Measurements from ENCODE around the gene NR4A3. TPM values are rescaled to one million over a fixed set of nuclear protein-coding genes. Genes with fewer than 3 reads are reported as not detected.

The NR4A3 gene
- total RNA-seq, 2 experiments from 2014 or later, result 112 to 113 TPM

DNA sequence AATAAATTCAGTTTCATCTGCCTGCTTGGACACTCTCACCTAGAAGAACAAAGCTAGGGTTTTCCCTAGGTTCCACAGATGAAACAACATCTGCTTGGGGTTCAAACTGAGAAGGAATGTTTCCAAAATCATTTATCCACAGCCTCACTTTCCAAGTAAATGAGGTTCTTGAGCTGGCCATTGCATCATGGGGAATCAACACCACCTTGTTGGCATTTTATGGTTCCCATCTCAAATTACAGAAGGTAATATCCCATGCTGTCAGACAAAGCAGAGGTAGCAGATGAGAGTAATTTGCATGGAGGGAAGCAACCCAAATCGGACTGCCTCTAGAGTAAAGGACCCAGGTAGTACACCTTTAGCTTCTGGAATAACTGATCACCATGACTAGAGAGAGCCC lies 10.5 kb upstream of the NR4A3 start:
- POLR2A ChIA-PET, result interaction anchor here (0.7 to 1.9 kb wide), 4 partner anchors 10 to 94 kb away, joined by 3 to 6 read pairs (median 4); partner anchors contain the start of gene NR4A3

DNA sequence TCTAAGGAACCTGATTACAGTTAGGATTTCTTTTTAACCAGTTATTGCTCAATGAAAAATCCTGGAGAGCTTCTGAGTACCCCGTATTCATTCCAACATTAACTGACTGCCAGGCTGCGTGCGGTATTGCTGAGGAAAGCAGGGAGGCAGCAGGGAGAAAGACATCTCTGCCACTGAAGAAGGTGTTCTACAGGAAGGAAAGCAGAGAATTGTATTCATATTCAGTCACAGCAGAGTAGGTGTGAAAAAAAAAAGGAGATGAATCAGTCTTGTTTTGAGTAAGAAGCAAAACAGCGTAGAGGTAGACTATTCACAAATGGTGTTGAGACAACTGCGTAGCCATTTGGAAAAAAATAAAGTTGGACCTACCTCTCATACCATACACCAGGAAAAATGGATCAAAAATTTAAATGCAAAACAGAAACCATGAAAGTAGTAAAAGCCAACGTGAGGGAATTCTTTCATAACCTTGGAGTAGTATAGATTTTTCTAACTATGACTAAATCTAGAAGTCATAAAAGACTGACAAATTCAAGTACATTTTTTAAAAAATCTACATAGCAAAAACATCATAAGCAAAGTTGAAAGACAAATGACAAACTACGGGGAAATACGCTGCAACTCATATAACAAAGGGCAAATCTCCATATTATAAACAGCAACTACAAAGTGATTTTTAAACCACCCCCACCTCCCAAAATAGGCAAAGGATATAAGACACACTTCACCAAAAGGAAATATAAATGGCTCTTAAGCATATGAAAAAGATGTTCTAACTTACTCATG lies 9.9 kb upstream of the NR4A3 start:
- peak overlapping the region; percentile 11 for H3K4me3 Mint-ChIP-seq
- TF ChIP-seq, protein P1, sequence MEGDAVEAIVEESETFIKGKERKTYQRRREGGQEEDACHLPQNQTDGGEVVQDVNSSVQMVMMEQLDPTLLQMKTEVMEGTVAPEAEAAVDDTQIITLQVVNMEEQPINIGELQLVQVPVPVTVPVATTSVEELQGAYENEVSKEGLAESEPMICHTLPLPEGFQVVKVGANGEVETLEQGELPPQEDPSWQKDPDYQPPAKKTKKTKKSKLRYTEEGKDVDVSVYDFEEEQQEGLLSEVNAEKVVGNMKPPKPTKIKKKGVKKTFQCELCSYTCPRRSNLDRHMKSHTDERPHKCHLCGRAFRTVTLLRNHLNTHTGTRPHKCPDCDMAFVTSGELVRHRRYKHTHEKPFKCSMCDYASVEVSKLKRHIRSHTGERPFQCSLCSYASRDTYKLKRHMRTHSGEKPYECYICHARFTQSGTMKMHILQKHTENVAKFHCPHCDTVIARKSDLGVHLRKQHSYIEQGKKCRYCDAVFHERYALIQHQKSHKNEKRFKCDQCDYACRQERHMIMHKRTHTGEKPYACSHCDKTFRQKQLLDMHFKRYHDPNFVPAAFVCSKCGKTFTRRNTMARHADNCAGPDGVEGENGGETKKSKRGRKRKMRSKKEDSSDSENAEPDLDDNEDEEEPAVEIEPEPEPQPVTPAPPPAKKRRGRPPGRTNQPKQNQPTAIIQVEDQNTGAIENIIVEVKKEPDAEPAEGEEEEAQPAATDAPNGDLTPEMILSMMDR (IDR thresholded peaks at IDR 0.05), result no peak
- DNase-seq (no peak), ATAC-seq (peak; percentile 90)
- intact Hi-C loops (cut with micrococcal nuclease), result no loop called here
- peak overlapping the region; percentile 71 for H3K27ac Mint-ChIP-seq
- peaks cover 9% of the 10 kb centered on the region for H3K36me3 Mint-ChIP-seq (ENCODE audit: low read depth)
- H3K9me3 Mint-ChIP-seq, result no peaks in the 10 kb centered on the region
- ChIA-PET POLR2A (interaction anchor here (0.7 to 1.9 kb wide), 4 partner anchors 10 to 93 kb away, joined by 3 to 6 read pairs (median 4); partner anchors contain the start of gene NR4A3), CTCF (interaction anchor here (1.0 to 2.2 kb wide), 6 partner anchors 10 to 272 kb away, joined by 4 to 15 read pairs (median 4); partner anchors contain the start of gene NR4A3)
- peaks cover 62% of the 10 kb centered on the region for H3K4me1 Mint-ChIP-seq (ENCODE audit: low read depth)
- peaks cover 3% of the 10 kb centered on the region for H3K27me3 Mint-ChIP-seq

More for the DNA sequence above, 10.5 kb upstream of the NR4A3 start:
- ATAC-seq, result peak; percentile 37
- TF ChIP-seq, protein P1 (IDR thresholded peaks at IDR 0.05), result no peak
- Mint-ChIP-seq H3K9me3 (no peaks in the 10 kb centered on the region), H3K27ac (peak overlapping the region; percentile 47), H3K36me3 (ENCODE audit: low read depth) (peaks cover 9% of the 10 kb centered on the region), H3K4me3 (no peak overlapping the region), H3K4me1 (ENCODE audit: low read depth) (peaks cover 58% of the 10 kb centered on the region), H3K27me3 (peaks cover 3% of the 10 kb centered on the region)
- intact Hi-C loops (cut with micrococcal nuclease), result no loop called here
- CTCF ChIA-PET, result interaction anchor here (0.8 to 2.2 kb wide), 10 partner anchors 8 to 627 kb away, joined by 3 to 15 read pairs (median 4); partner anchors contain the start of gene NR4A3
- DNase-seq, result no peak

DNA sequence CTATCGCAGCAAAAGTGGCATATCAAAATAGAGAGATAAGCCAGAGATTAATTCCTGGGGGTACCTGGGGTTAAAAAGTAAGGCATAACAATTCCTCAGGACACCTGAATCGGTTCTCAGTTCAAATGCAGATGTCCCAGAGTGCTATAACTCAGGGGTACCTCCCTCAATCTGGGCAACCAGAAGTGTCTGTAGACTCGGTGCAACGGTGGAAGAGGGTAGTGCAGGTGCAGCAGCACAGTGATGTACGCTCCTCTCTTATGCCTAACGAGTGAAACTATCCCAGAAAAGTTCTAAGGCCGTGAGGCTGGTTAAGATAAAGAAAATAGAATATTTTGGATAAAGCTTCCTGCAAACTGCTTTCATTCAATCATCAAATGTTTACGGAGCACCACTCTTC lies 7.9 kb upstream of the NR4A3 start:
- H3K4me3 Mint-ChIP-seq, result no peak overlapping the region
- H3K9me3 Mint-ChIP-seq, result no peaks in the 10 kb centered on the region
- TF ChIP-seq, protein P1 (IDR thresholded peaks at IDR 0.05), result no peak
- ATAC-seq, result no peak
- ChIA-PET POLR2A (no interaction called here), CTCF (interaction anchor here (2.5 kb wide), 1 partner anchor 11 kb away, joined by 5 read pairs; no protein-coding TSS in a partner anchor)
- intact Hi-C loops (cut with micrococcal nuclease), result no loop called here
- H3K4me1 Mint-ChIP-seq (ENCODE audit: low read depth), result peaks cover 63% of the 10 kb centered on the region
- H3K27ac Mint-ChIP-seq, result no peak overlapping the region
- no peak for DNase-seq
- peaks cover 3% of the 10 kb centered on the region for H3K27me3 Mint-ChIP-seq
- peaks cover 5% of the 10 kb centered on the region for H3K36me3 Mint-ChIP-seq (ENCODE audit: low read depth)

DNA sequence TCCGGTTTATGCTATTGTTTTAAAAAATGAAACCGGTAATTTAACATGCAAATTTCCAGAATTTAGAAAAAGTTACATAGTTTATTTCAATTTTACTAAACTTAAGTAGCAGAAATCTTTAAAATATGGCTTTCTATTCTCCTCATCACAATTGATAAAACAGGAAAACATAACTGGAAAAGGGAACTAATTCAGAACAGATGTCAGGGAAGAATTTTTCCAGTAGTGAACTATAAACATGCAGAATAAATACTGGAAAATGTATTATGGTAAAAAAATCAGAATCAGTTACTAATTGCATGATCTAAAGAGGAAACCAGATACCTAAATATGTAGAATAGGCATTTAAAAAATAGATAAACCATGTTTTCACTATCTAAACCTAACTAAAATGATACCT lies 7.3 kb upstream of the NR4A3 start:
- peaks cover 65% of the 10 kb centered on the region for H3K4me1 Mint-ChIP-seq (ENCODE audit: low read depth)
- ChIA-PET POLR2A (no interaction called here), CTCF (interaction anchor here (2.5 kb wide), 1 partner anchor 10 kb away, joined by 5 read pairs; no protein-coding TSS in a partner anchor)
- intact Hi-C loops (cut with micrococcal nuclease), result no loop called here
- ATAC-seq (no peak), DNase-seq (no peak)
- H3K9me3 Mint-ChIP-seq, result no peaks in the 10 kb centered on the region
- peaks cover 3% of the 10 kb centered on the region for H3K27me3 Mint-ChIP-seq
- no peak overlapping the region for H3K27ac Mint-ChIP-seq
- TF ChIP-seq, protein P1 (IDR thresholded peaks at IDR 0.05), result no peak
- H3K4me3 Mint-ChIP-seq, result no peak overlapping the region
- peaks cover 2% of the 10 kb centered on the region for H3K36me3 Mint-ChIP-seq (ENCODE audit: low read depth)

DNA sequence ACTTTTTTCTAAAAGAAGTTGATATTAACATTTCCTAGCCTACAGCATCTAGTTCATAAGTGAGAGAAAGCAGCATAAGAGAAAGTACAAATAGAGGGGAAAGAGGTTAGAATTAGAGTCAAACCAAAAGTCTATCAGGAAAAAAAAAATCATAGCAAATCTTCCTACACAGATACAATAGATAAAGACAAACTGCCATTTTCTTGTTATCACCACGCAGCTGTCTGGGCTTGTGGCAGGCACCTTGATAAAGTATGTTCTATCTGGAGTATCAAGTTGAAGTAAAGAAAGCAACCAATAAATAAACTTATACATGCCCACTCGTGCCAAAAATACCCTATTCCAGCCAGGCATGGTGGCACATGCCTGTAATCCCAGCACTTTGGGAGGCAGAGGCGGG lies 5.3 kb upstream of the NR4A3 start:
- H3K4me3 Mint-ChIP-seq, result no peak overlapping the region
- ATAC-seq (no peak), DNase-seq (no peak)
- peaks cover 3% of the 10 kb centered on the region for H3K27me3 Mint-ChIP-seq
- TF ChIP-seq, protein P1 (IDR thresholded peaks at IDR 0.05), result no peak
- no peaks in the 10 kb centered on the region for H3K9me3 Mint-ChIP-seq
- H3K36me3 Mint-ChIP-seq (ENCODE audit: low read depth), result no peaks in the 10 kb centered on the region
- H3K4me1 Mint-ChIP-seq (ENCODE audit: low read depth), result peaks cover 56% of the 10 kb centered on the region
- ChIA-PET POLR2A (no interaction called here), CTCF (no interaction called here)
- H3K27ac Mint-ChIP-seq, result peak overlapping the region; percentile 16
- intact Hi-C loops (cut with micrococcal nuclease), result no loop called here

Measured in activated CD8-positive, alpha-beta T cell treated with anti-CD3 and anti-CD28 coated beads for 36 hours (primary cell).